H1 (cell line): ENCODE results near the gene GPR156. TPM values are rescaled to one million over a fixed set of nuclear protein-coding genes. Genes with fewer than 3 reads are reported as not detected.

Experiments used
- CTCF ChIA-PET: fragments of 300-600 bp; sonication (Branson Sonifier 250); formaldehyde crosslinking; loops from one replicate; lab custom pipeline; 2021; ENCODE audit not compliant: partially characterized antibody; lab: Charles Lee
- POLR2A ChIA-PET: fragments of 300-600 bp; sonication (Branson Sonifier 250); formaldehyde crosslinking; loops from one replicate; lab custom pipeline; 2021; ENCODE audit warnings: inconsistent platforms; ENCODE audit not compliant: partially characterized antibody; lab: Charles Lee
- DNase-seq, 2 experiments: peaks; one replicate each; pipeline versions ENCODE4 v3.0.0 to v3.0.0-alpha.2; 2010 to 2022; ENCODE audit warnings: low spot score in 2 of 2, low read depth in 1 of 2, mixed read lengths in 1 of 2
- FAIRE-seq: peaks from 2 replicates; lab custom pipeline; 2011; peaks lifted over from hg19 to GRCh38; lab: Jason Lieb, UNC
- H2AFZ ChIP-seq: 2 replicates; pipeline ENCODE4 v1.8.1; 2012; ENCODE audit warnings: low read length, inconsistent platforms
- H2AK5ac ChIP-seq: 2 replicates; pipeline ENCODE4 v1.6.1; 2013; ENCODE audit warnings: low read depth, low read length
- H2BK120ac ChIP-seq: replicated peaks from 2 replicates; pipeline ENCODE3; 2013; ENCODE audit warnings: low read depth, low read length, inconsistent platforms
- H2BK12ac ChIP-seq: 2 replicates; pipeline ENCODE4 v1.6.1; 2013; ENCODE audit warnings: low read depth, low read length
- H2BK15ac ChIP-seq: 2 replicates; pipeline ENCODE4 v1.6.1; 2013; ENCODE audit warnings: low read length
- H2BK20ac ChIP-seq: 2 replicates; pipeline ENCODE4 v1.6.1; 2013; ENCODE audit warnings: low read length
- H2BK5ac ChIP-seq: 2 replicates; pipeline ENCODE4 v1.6.1; 2013; ENCODE audit warnings: low read depth, low read length
- H3K14ac ChIP-seq: 2 replicates; pipeline ENCODE4 v1.6.1; 2013; ENCODE audit warnings: inconsistent platforms; ENCODE audit not compliant: insufficient read length
- H3K18ac ChIP-seq: 2 replicates; pipeline ENCODE4 v1.6.1; 2013; ENCODE audit warnings: low read length; ENCODE audit errors: extremely low read depth
- H3K23ac ChIP-seq: 2 replicates; pipeline ENCODE4 v1.6.1; 2013; ENCODE audit warnings: inconsistent platforms; ENCODE audit not compliant: insufficient read length
- H3K23me2 ChIP-seq: 2 replicates; pipeline ENCODE4 v1.6.1; 2013; ENCODE audit warnings: low read depth, low read length
- H3K27ac ChIP-seq: 2 replicates; pipeline ENCODE4 v1.6.1; 2011; ENCODE audit warnings: low read depth, low read length, inconsistent platforms
- H3K27me3 ChIP-seq, 4 experiments: replicated peaks in 1 of 4; 1 replicate in 1 of 4; 2 replicates in 3 of 4; pipeline versions ENCODE4 v1.6.1 to v1.8.1; 2011 to 2013; ENCODE audit warnings: low read length in 3 of 4, mild to moderate bottlenecking in 3 of 4, inconsistent platforms in 2 of 4, mixed read lengths in 2 of 4, moderate library complexity in 1 of 4; ENCODE audit not compliant: control insufficient read depth in 3 of 4, insufficient read depth in 3 of 4; ENCODE audit errors: extremely low read depth in 1 of 4
- H3K36me3 ChIP-seq, 4 experiments: 2 replicates each; pipeline versions ENCODE4 v1.6.1 to v1.8.1; 2011 to 2013; ENCODE audit warnings: mild to moderate bottlenecking in 4 of 4, low read length in 3 of 4, moderate library complexity in 2 of 4, control low read depth in 1 of 4, inconsistent platforms in 1 of 4; ENCODE audit not compliant: insufficient read depth in 4 of 4, control insufficient read depth in 2 of 4
- H3K4ac ChIP-seq: replicated peaks from 2 replicates; pipeline ENCODE3; 2013; ENCODE audit warnings: low read length, low read depth, mixed read lengths, inconsistent platforms; ENCODE audit not compliant: insufficient read length
- H3K4me1 ChIP-seq, 4 experiments: replicated peaks in 1 of 4; 1 replicate in 1 of 4; 2 replicates in 3 of 4; pipeline versions ENCODE4 v1.6.1 to v1.8.1; 2011 to 2013; ENCODE audit warnings: low read length in 3 of 4, inconsistent platforms in 2 of 4, mixed read lengths in 1 of 4; ENCODE audit not compliant: insufficient read depth in 4 of 4, control insufficient read depth in 3 of 4
- H3K4me2 ChIP-seq, 2 experiments: 2 replicates each; pipeline versions ENCODE4 v1.6.1 to v1.8.1; 2011 to 2013; ENCODE audit warnings: low read depth in 2 of 2, low read length in 2 of 2, control low read depth in 1 of 2, inconsistent platforms in 1 of 2, mild to moderate bottlenecking in 1 of 2; ENCODE audit not compliant: insufficient read depth in 1 of 2
- H3K4me3 ChIP-seq, 4 experiments: fragments of 200-600, 300-600 bp in 1 of 4; sonication (generic), shearing (Covaris generic), sonication (Bioruptor Twin) in 1 of 4; 2 replicates each; pipeline versions ENCODE4 v1.5.1 to v1.8.1; 2011 to 2016; ENCODE audit warnings: low read length in 4 of 4, low read depth in 3 of 4, control low read depth in 2 of 4, inconsistent platforms in 2 of 4, mild to moderate bottlenecking in 2 of 4, mixed read lengths in 1 of 4, moderate library complexity in 1 of 4; ENCODE audit not compliant: insufficient read depth in 2 of 4; ENCODE audit errors: extremely low read depth in 1 of 4
- H3K56ac ChIP-seq: replicated peaks from 2 replicates; pipeline ENCODE3; 2013; ENCODE audit warnings: low read depth, mild to moderate bottlenecking, mixed read lengths, low read length, inconsistent platforms; ENCODE audit not compliant: insufficient read length
- H3K79me1 ChIP-seq: 2 replicates; pipeline ENCODE4 v1.6.1; 2013; ENCODE audit warnings: low read depth, low read length, control low read depth
- H3K79me2 ChIP-seq, 2 experiments: 2 replicates each; pipeline versions ENCODE4 v1.6.1 to v1.8.1; 2012 to 2013; ENCODE audit warnings: low read length in 2 of 2, mild to moderate bottlenecking in 2 of 2, inconsistent platforms in 1 of 2; ENCODE audit not compliant: insufficient read depth in 2 of 2, control insufficient read depth in 1 of 2
- H3K9ac ChIP-seq, 4 experiments: replicated peaks in 1 of 4; 1 replicate in 1 of 4; 2 replicates in 3 of 4; pipeline versions ENCODE4 v1.6.1 to v1.8.1; 2011 to 2013; ENCODE audit warnings: low read depth in 3 of 4, low read length in 3 of 4, control low read depth in 2 of 4, mild to moderate bottlenecking in 2 of 4, moderate library complexity in 2 of 4, inconsistent platforms in 1 of 4; ENCODE audit errors: extremely low read depth in 1 of 4
- H3K9me3 ChIP-seq, 2 experiments: 2 replicates each; pipeline versions ENCODE4 v1.6.1 to v1.8.1; 2012 to 2013; ENCODE audit warnings: mild to moderate bottlenecking in 2 of 2, moderate library complexity in 2 of 2, control low read depth in 1 of 2, inconsistent platforms in 1 of 2, low read depth in 1 of 2, low read length in 1 of 2, mixed read lengths in 1 of 2; ENCODE audit not compliant: insufficient read depth in 2 of 2
- H4K20me1 ChIP-seq, 2 experiments: replicated peaks in 1 of 2; 2 replicates each; pipeline versions ENCODE3 to v1.8.1; 2011 to 2013; ENCODE audit warnings: inconsistent platforms in 2 of 2, low read length in 2 of 2, mild to moderate bottlenecking in 1 of 2; ENCODE audit not compliant: insufficient read depth in 2 of 2, control insufficient read depth in 1 of 2
- H4K5ac ChIP-seq: 2 replicates; pipeline ENCODE4 v1.6.1; 2013; ENCODE audit warnings: low read length, low read depth, mixed read lengths, inconsistent platforms; ENCODE audit not compliant: insufficient read length
- H4K8ac ChIP-seq: 2 replicates; pipeline ENCODE4 v1.8.0; 2013; ENCODE audit warnings: mild to moderate bottlenecking, moderate library complexity, low read length, inconsistent platforms; ENCODE audit not compliant: insufficient read depth; ENCODE audit errors: extremely low read depth
- H4K91ac ChIP-seq: replicated peaks from 2 replicates; pipeline ENCODE3; 2013; ENCODE audit warnings: low read length, mixed read lengths, inconsistent platforms; ENCODE audit not compliant: insufficient read length
- CEBPB ChIP-seq: IDR thresholded peaks from 2 replicates; pipeline ENCODE4 v1.6.1; 2012; ENCODE audit warnings: low read depth, low read length
- JUN ChIP-seq: IDR thresholded peaks from 2 replicates; pipeline ENCODE4 v1.6.1; 2011; ENCODE audit warnings: low read depth, mild to moderate bottlenecking, improper control_type of control experiment, low read length
- KDM4A ChIP-seq: IDR thresholded peaks from one replicate; pipeline ENCODE4 v1.7.1; 2012; ENCODE audit warnings: low read depth, mild to moderate bottlenecking, moderate library complexity, low read length, inconsistent platforms; ENCODE audit not compliant: severe bottlenecking
- MAFK ChIP-seq: IDR thresholded peaks from 2 replicates; pipeline ENCODE4 v1.6.1; 2012; ENCODE audit warnings: low read depth, mild to moderate bottlenecking, improper control_type of control experiment, low read length
- SIRT6 ChIP-seq: IDR thresholded peaks from one replicate; pipeline ENCODE4 v1.7.1; 2012; ENCODE audit warnings: low read length, inconsistent platforms
- WGBS, 2 experiments: shearing (Covaris generic) in 1 of 2; methylation state at CpG; one replicate each; pipeline versions ENCODE4 v1.1.6 to v1.1.7; 2013 to 2015; ENCODE audit warnings: low lambda C conversion rate in 2 of 2, mixed read lengths in 2 of 2, inconsistent platforms in 1 of 2, low coverage in 1 of 2, missing lambda C conversion rate in 1 of 2; ENCODE audit not compliant: insufficient replicate concordance in 2 of 2, insufficient coverage in 1 of 2, insufficient read length in 1 of 2; ENCODE audit errors: extremely low coverage in 1 of 2, missing lambda C conversion rate in 1 of 2; 5-methylcytosine and 5-hydroxymethylcytosine counted together
- polyA plus RNA-seq, 7 experiments: library from polyadenylated mRNA; depleted of rRNA in 3 of 7; stranded (reverse) in 5 of 7; unstranded in 2 of 7; fragments of >200 nt in 5 of 7; fragments of 200-250 nt in 2 of 7; gene quantifications; 1 replicate in 5 of 7; 2 replicates in 1 of 7; 4 replicates in 1 of 7; pipeline versions ENCODE4 v1.2.1 to v1.2.3, GENCODE V29; 2011 to 2013; ENCODE audit warnings: missing spikeins in 2 of 7, mixed read lengths in 2 of 7
- total RNA-seq: library from RNA; stranded (reverse); fragmentation: NEBNext Ultra II Directional; extraction: Animal tissue kit (Norgen Biotek cat#: 25700); gene quantifications from 2 replicates; pipeline ENCODE4 v1.2.1, GENCODE V29; 2021

Gene GPR156
- total and polyA plus RNA-seq, 2 of the 8 experiments (the other 6 are each of a cell fraction or from before 2014, with no cell fraction given) = 1.6 to 1.8 TPM

- Histone ChIP-seq H3K4ac (no peak overlapping the region), H3K79me2 (no peaks in the 10 kb centered on the region), H2BK20ac (no peak overlapping the region), H4K91ac (no peak overlapping the region), H3K56ac (no peak overlapping the region), H3K18ac (no peak overlapping the region), H3K4me3 (no peak overlapping the region), H3K4me2 (no peak overlapping the region), H2AK5ac (no peak overlapping the region), H3K14ac (no peak overlapping the region), H4K20me1 (no peaks in the 10 kb centered on the region), H3K4me1 (no peaks in the 10 kb centered on the region), H3K79me1 (no peaks in the 10 kb centered on the region), H4K8ac (no peak overlapping the region), H3K27ac (no peak overlapping the region), H3K23me2 (no peaks in the 10 kb centered on the region), H3K27me3 (no peaks in the 10 kb centered on the region), H2BK12ac (no peak overlapping the region), H3K36me3 (peaks cover 0 to 6% (median 0%) of the 10 kb centered on the region in 4 experiments; a peak in 1 of 8 replicates), H4K5ac (no peak overlapping the region), H2BK120ac (no peak overlapping the region), H3K9ac (no peak overlapping the region), H2BK15ac (no peak overlapping the region), H2BK5ac (no peak overlapping the region), H2AFZ (no peak overlapping the region), H3K9me3 (peaks cover 0 to 7% of the 10 kb centered on the region in 2 experiments; a peak in 1 of 4 replicates), H3K23ac (no peak overlapping the region)
- 79% methylated on average over 2 of the region's 2 CpGs; no CpG with 5 or more reads in 1 of the 2 experiments for WGBS, 2 experiments
- DNase-seq = no peak
- CTCF ChIA-PET = no interaction called here
- FAIRE-seq = no peak
- POLR2A ChIA-PET = interaction anchor here (1.5 kb wide), 1 partner anchor 42 kb away, joined by 5 read pairs; no protein-coding TSS in a partner anchor
- TF ChIP-seq SIRT6 = no peak
- no peak for TF ChIP-seq KDM4A
- no peak for TF ChIP-seq CEBPB
- no peak for TF ChIP-seq JUN
- TF ChIP-seq MAFK = no peak
These were observed 147.5 kb downstream of the GPR156 start for GRCh38 chr3:120137548-120137947.
